Upper lobe of right lung (tissue), 1 donor: ENCODE data around the gene UBE2L3. TPM values are rescaled to one million over a fixed set of nuclear protein-coding genes. Genes with fewer than 3 reads are reported as not detected.

Experiments
- ATAC-seq: fragments of 200-7000 bp; cut with Tn5 transposase; one replicate; pipeline ENCODE4 v1.9.1; 2020; ENCODE audit warnings: mild to moderate bottlenecking, moderate library complexity
- DNase-seq: peaks from one replicate; pipeline ENCODE4 v3.0.0-alpha.2; 2020
- H3K27ac ChIP-seq: fragments of 200-600 bp; one replicate; pipeline ENCODE4 v1.8.0; 2022
- H3K27me3 ChIP-seq: fragments of 200-600 bp; one replicate; pipeline ENCODE4 v1.8.0; 2022; ENCODE audit warnings: mild to moderate bottlenecking
- H3K36me3 ChIP-seq: fragments of 200-600 bp; one replicate; pipeline ENCODE4 v1.8.0; 2022
- H3K4me1 ChIP-seq: fragments of 200-600 bp; one replicate; pipeline ENCODE4 v1.8.0; 2022
- H3K4me3 ChIP-seq: fragments of 200-600 bp; one replicate; pipeline ENCODE4 v1.8.0; 2022; ENCODE audit warnings: mild to moderate bottlenecking
- H3K9me3 ChIP-seq: fragments of 200-600 bp; one replicate; pipeline ENCODE4 v1.8.0; 2022
- CTCF ChIP-seq: fragments of 200-600 bp; IDR thresholded peaks from one replicate; pipeline ENCODE4 v1.8.0; 2022; ENCODE audit warnings: antibody characterized with exemption
- intact Hi-C: fragments of 100-400 bp; cut with DNase I; formaldehyde crosslinking; loops from one replicate; pipeline ENCODE4 v1.11.0; 2022
- total RNA-seq: library from RNA; stranded (reverse); fragmentation: NEBNext Ultra II Directional; extraction: Animal tissue kit (Norgen Biotek cat#: 25700); gene quantifications from one replicate; pipeline ENCODE4 v1.2.1, GENCODE V29; 2021
- donor health status: DM: no; HTN: yes; CAD: no; lungs with severe emphysema.

The UBE2L3 gene
- total RNA-seq, 1 donor from 2014 or later: 45.7 TPM

GRCh38 chr22:21622011-21622918 is 54.8 kb downstream of the UBE2L3 start:
- H3K27ac ChIP-seq: no peak overlapping the region
- peaks cover 18% of the 10 kb centered on the region for H3K4me1 ChIP-seq
- H3K9me3 ChIP-seq: no peaks in the 10 kb centered on the region
- intact Hi-C loops: no loop called here
- no peak overlapping the region for H3K4me3 ChIP-seq
- peak; percentile 69 for ATAC-seq
- DNase-seq: no peak
- H3K36me3 ChIP-seq: peaks cover 10% of the 10 kb centered on the region
- no peaks in the 10 kb centered on the region for H3K27me3 ChIP-seq
- no peak for TF ChIP-seq CTCF

GRCh38 chr22:21622919-21623647 is 55.6 kb downstream of the UBE2L3 start:
- Histone ChIP-seq H3K36me3 (peaks cover 10% of the 10 kb centered on the region), H3K4me1 (peaks cover 18% of the 10 kb centered on the region), H3K9me3 (no peaks in the 10 kb centered on the region), H3K27ac (no peak overlapping the region), H3K27me3 (no peaks in the 10 kb centered on the region), H3K4me3 (no peak overlapping the region)
- TF ChIP-seq CTCF: no peak
- no peak for ATAC-seq
- no peak for DNase-seq
- intact Hi-C loops: no loop called here

- Histone ChIP-seq H3K27me3 (no peaks in the 10 kb centered on the region), H3K4me1 (peaks cover 18% of the 10 kb centered on the region), H3K9me3 (no peaks in the 10 kb centered on the region), H3K36me3 (peaks cover 10% of the 10 kb centered on the region), H3K4me3 (no peak overlapping the region), H3K27ac (no peak overlapping the region)
- TF ChIP-seq CTCF: no peak
- intact Hi-C loops: no loop called here
- ATAC-seq (no peak), DNase-seq (no peak)
These were observed 56.1 kb downstream of the UBE2L3 start for GRCh38 chr22:21623648-21623970.

GRCh38 chr22:21624120-21624879 is 56.8 kb downstream of the UBE2L3 start:
- ATAC-seq: no peak
- H3K4me1 ChIP-seq: peaks cover 18% of the 10 kb centered on the region
- no peaks in the 10 kb centered on the region for H3K9me3 ChIP-seq
- no peak overlapping the region for H3K27ac ChIP-seq
- no peak overlapping the region for H3K4me3 ChIP-seq
- intact Hi-C loops: no loop called here
- peaks cover 10% of the 10 kb centered on the region for H3K36me3 ChIP-seq
- H3K27me3 ChIP-seq: no peaks in the 10 kb centered on the region
- peak; percentile 36 for TF ChIP-seq CTCF
- no peak for DNase-seq

GRCh38 chr22:21624880-21625791 is 57.6 kb downstream of the UBE2L3 start:
- intact Hi-C loops: no loop called here
- no peak overlapping the region for H3K4me3 ChIP-seq
- H3K27me3 ChIP-seq: no peaks in the 10 kb centered on the region
- peaks cover 19% of the 10 kb centered on the region for H3K4me1 ChIP-seq
- peaks cover 10% of the 10 kb centered on the region for H3K36me3 ChIP-seq
- no peak for DNase-seq
- ATAC-seq: no peak
- no peak overlapping the region for H3K27ac ChIP-seq
- H3K9me3 ChIP-seq: no peaks in the 10 kb centered on the region
- no peak for TF ChIP-seq CTCF
